HS-5 (cell line): ENCODE results near the gene IQCB1.
"Not testable (repeated sequence)": the region's sequence is repeated elsewhere in the genome, so short reads cannot be mapped to it uniquely, and the experiment has no call there.

Experiments
- DNase-seq: peaks from one replicate; pipeline ENCODE4 v3.0.0-alpha.2; 2012; ENCODE audit warnings: low read depth

IQCB1 gene

GRCh38 chr3:121747976-121748375 lies 86.9 kb downstream of the IQCB1 start:
- no peak for DNase-seq

GRCh38 chr3:121743106-121743505 lies 91.8 kb downstream of the IQCB1 start:
- DNase-seq = not testable (repeated sequence)

DNA sequence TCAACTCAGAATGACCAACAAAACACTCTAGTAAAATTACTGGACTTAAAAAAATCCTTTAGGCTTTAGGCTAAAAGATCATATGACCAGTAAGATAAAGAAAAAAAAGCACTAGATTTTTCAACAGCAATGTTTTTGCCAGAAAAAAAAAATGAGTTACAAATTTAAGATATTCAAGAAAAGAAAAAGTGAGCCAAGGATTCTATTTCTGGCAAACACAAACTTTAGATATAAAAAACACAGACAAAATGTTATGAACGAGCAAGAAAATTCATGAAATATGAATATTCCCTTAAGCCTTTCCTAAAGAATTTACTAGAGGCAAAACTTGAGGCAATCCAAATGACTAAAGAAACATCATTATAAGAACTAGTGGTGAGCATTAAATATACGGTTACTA lies 94.0 kb downstream of the IQCB1 start:
- DNase-seq = no peak

GRCh38 chr3:121739902-121740301 lies 95.0 kb downstream of the IQCB1 start:
- DNase-seq = no peak

GRCh38 chr3:121737644-121738043 lies 97.2 kb downstream of the IQCB1 start:
- DNase-seq = no peak

DNA sequence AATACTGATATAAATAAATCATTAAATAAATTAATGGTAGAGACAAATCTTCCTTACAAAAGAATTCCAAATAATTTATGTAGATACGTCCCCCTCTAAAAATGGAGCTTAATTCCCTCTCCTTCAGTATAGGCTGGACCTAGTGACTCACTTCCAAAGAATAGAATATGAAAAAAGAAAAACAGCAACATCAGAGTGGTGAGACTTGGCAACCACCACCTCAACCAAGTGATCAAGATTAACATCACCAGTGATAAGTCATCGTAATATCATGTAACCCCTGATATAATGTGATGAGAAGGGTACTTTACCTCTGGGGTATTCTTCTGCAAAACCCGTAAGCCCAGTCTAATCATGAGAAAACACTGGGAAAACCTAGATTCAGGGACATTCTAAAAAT lies 98.7 kb downstream of the IQCB1 start:
- DNase-seq = no peak

- no peak for DNase-seq
These were observed 99.7 kb downstream of the IQCB1 start for GRCh38 chr3:121735047-121735696.

DNA sequence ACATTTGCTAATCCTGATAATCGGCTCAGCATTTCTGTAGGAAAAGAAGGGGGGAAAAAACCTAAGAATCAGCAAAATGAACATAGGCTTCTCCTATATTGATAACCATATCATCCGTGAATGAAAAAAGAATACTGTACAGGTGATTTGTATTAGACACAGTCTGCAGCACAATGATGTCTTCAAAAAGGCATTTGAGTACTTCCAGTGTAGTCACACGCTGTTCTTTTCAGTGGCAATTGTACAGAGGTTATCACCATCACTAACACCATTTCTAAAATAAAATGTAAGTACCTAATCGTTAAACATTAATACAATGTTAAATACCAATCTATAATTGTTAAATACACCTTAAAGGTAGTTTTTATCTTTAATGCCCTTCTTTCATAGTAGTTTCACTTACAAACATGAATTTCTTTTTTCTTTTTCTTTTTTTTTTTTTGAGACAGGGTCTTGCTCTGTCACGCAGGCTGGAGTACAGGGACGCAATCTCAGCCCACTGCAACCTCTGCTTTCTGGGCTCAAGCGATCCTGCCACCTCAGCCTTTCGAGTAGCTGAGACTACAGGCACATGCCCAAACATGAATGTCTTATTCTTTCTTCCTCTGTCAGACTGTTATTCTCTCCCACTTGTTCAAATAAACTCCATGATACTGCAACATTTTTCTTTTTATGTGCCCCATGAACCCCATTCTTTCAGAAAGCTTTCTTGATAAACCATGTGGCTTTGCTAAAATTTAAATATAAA lies 103.7 kb downstream of the IQCB1 start:
- DNase-seq = no peak

- DNase-seq = no peak
These were observed 110.7 kb downstream of the IQCB1 start for GRCh38 chr3:121724130-121724529.

- DNase-seq = no peak
These were observed 111.4 kb downstream of the IQCB1 start for GRCh38 chr3:121723485-121723884.

DNA sequence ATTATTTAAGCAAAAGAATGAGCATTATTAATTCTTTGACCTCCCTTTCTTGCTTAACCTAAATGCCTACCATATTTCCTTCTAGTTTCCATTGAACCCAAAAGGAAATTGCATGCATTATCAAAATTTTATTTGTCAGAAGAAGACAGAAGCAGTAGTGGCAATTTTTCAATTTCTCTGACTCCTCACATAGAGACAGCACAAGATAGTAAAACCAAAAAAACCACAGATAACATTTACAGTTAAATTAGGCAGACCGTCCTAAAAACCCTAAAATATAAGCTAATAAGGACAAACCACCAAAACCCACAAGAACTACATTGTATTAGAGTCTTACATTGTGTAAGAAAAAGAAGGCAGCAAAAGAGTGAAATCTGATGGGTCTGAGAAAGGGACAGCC lies 112.4 kb downstream of the IQCB1 start:
- DNase-seq = no peak

- DNase-seq = no peak
These were observed 114.7 kb downstream of the IQCB1 start for GRCh38 chr3:121720163-121720562.
